ENCODE data around the gene PSMA6. TPM values are rescaled to one million over a fixed set of nuclear protein-coding genes. Genes with fewer than 3 reads are reported as not detected.

Gene PSMA6
- total and polyA plus RNA-seq, 2 of the 13 experiments (the other 11 are each of a cell fraction or from before 2014, with no cell fraction given): 525 to 1,109 TPM

GRCh38 chr14:35333797-35334743 is 41.9 kb downstream of the PSMA6 start (continued):
- peak; percentile 82 for TF ChIP-seq HNRNPL (IDR thresholded peaks at IDR 0.05; ENCODE audit: low read depth, low read length)
- TF ChIP-seq GABPA (IDR thresholded peaks at IDR 0.05; ENCODE audit: low read depth, low read length): no peak
- TF ChIP-seq GABPA (CRISPR knock-in tag; IDR thresholded peaks at IDR 0.05; ENCODE audit: low read depth): no peak
- peak; percentile 52; the same call in 1 of the 2 replicates for TF ChIP-seq HMG20B (CRISPR knock-in tag; conservative IDR thresholded peaks at IDR 0.05)
- TF ChIP-seq ZNF362 (CRISPR knock-in tag; IDR thresholded peaks at IDR 0.05; ENCODE audit: borderline replicate concordance): no peak
- TF ChIP-seq ZNF816 (CRISPR knock-in tag; IDR thresholded peaks at IDR 0.05; ENCODE audit: borderline replicate concordance): no peak
- peak; percentile 50; the same call in 1 of the 2 replicates for TF ChIP-seq ZNF629 (CRISPR knock-in tag; conservative IDR thresholded peaks at IDR 0.05)
- no peak for TF ChIP-seq HES4 (CRISPR knock-in tag; IDR thresholded peaks at IDR 0.05; ENCODE audit: borderline replicate concordance)
- no peak for TF ChIP-seq ZNF562 (CRISPR knock-in tag; IDR thresholded peaks at IDR 0.05; ENCODE audit: borderline replicate concordance)
- TF ChIP-seq PBX3 (CRISPR knock-in tag; IDR thresholded peaks at IDR 0.05; ENCODE audit: borderline replicate concordance): no peak
- no peak; the same call in none of the 2 replicates for TF ChIP-seq NFAT5 (CRISPR knock-in tag; IDR thresholded peaks at IDR 0.05)
- TF ChIP-seq ZHX1 (CRISPR knock-in tag; IDR thresholded peaks at IDR 0.05; ENCODE audit: low read depth): no peak
- TF ChIP-seq ZNF672 (CRISPR knock-in tag; IDR thresholded peaks at IDR 0.05): no peak
